HepG2 (cell line): ENCODE measurements around the gene LGALS9.

Source experiments
- FOXM1 ChIP-seq: sonication (generic); formaldehyde crosslinking; IDR thresholded peaks from 2 replicates; pipeline ENCODE4 v1.5.0; 2020; ENCODE audit warnings: missing genetic modification reagents
- FOXO4 ChIP-seq: sonication (generic); formaldehyde crosslinking; conservative IDR thresholded peaks from 2 replicates; pipeline ENCODE4 v1.8.1; 2023; ENCODE audit warnings: missing genetic modification reagents
- GABPA ChIP-seq, 2 experiments: IDR thresholded peaks; 2 replicates each; pipeline ENCODE4 v1.6.1; 2011 to 2016; ENCODE audit warnings: low read depth in 2 of 2, low read length in 1 of 2, missing biosample characterization in 1 of 2, missing genetic modification characterization in 1 of 2
- NR2C2 ChIP-seq: sonication (generic); formaldehyde crosslinking; IDR thresholded peaks from 2 replicates; pipeline ENCODE4 v1.4.0; 2020; ENCODE audit warnings: missing genetic modification reagents, mild to moderate bottlenecking, moderate library complexity, borderline replicate concordance
- POLR2A ChIP-seq, 2 experiments: IDR thresholded peaks; 2 replicates each; pipeline ENCODE4 v1.6.1; 2011; ENCODE audit warnings: low read depth in 2 of 2, low read length in 2 of 2, mild to moderate bottlenecking in 1 of 2, moderate library complexity in 1 of 2; ENCODE audit not compliant: insufficient read depth in 1 of 2
- RAD21 ChIP-seq: fragments of 450-650 bp; formaldehyde crosslinking; IDR thresholded peaks from 2 replicates; pipeline ENCODE4 v1.5.0; 2020; ENCODE audit warnings: mild to moderate bottlenecking
- XBP1 ChIP-seq: sonication (generic); formaldehyde crosslinking; IDR thresholded peaks from 2 replicates; pipeline ENCODE4 v1.5.0; 2020; ENCODE audit warnings: missing genetic modification reagents
- ZNF260 ChIP-seq: sonication (generic); formaldehyde crosslinking; IDR thresholded peaks from 2 replicates; pipeline ENCODE4 v1.4.0; 2020; ENCODE audit warnings: missing genetic modification reagents, low read depth, mild to moderate bottlenecking, borderline replicate concordance
- ZNF274 ChIP-seq: sonication (generic); formaldehyde crosslinking; IDR thresholded peaks from 2 replicates; pipeline ENCODE4 v1.5.1; 2020; ENCODE audit warnings: mild to moderate bottlenecking, missing genetic modification reagents
- ZNF292 ChIP-seq: sonication (generic); formaldehyde crosslinking; IDR thresholded peaks from 2 replicates; pipeline ENCODE4 v1.8.1; 2022; ENCODE audit warnings: mild to moderate bottlenecking, low read depth, missing genetic modification reagents, borderline replicate concordance

GRCh38 chr17:27677191-27677590, 46.2 kb downstream of the LGALS9 start:
- no peak for TF ChIP-seq POLR2A (IDR thresholded peaks at IDR 0.05; ENCODE audit: insufficient read depth in 1 of 2, low read depth in 2 of 2, low read length in 2 of 2)
- no peak for TF ChIP-seq ZNF260 (CRISPR knock-in tag)
- TF ChIP-seq ZNF274, result no peak
- TF ChIP-seq NR2C2 (CRISPR knock-in tag), result no peak
- no peak for TF ChIP-seq XBP1
- no peak for TF ChIP-seq GABPA (IDR thresholded peaks at IDR 0.05; ENCODE audit: low read depth, low read length)
- TF ChIP-seq GABPA (CRISPR knock-in tag; IDR thresholded peaks at IDR 0.05; ENCODE audit: low read depth), result no peak
- TF ChIP-seq FOXO4 (CRISPR knock-in tag), result no peak
- TF ChIP-seq RAD21 (CRISPR knock-in tag), result no peak
- TF ChIP-seq ZNF292 (CRISPR knock-in tag), result no peak
- no peak for TF ChIP-seq FOXM1 (CRISPR knock-in tag)
